Inflammatory macrophage treated with lipopolysaccharide for 1 hour (primary cell): ENCODE results near the gene ELL2.

Source experiments
- DNase-seq, 2 donors: peaks; one replicate each; pipeline ENCODE4 v3.0.0-alpha.2; 2020 to 2022

ELL2 gene

DNA sequence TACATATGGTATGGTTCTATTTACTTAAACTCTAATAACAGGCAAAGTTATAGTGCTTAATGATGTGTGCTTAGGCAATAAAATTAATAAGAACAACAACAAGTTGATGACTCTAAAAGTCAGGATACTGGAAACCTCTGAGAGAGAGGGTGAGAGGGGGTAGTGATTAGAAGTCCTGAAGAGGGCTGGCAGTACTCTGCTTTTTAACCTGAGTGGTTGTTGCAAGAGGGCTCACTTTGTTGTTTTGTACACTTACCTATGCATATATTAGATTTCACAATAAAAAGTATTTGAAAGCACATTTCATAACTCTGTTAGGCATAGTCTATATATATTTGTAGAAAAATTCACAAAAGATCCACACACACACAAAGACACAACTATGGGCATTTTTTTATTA is 21.4 kb upstream of the ELL2 start:
- DNase-seq: no peak

DNA sequence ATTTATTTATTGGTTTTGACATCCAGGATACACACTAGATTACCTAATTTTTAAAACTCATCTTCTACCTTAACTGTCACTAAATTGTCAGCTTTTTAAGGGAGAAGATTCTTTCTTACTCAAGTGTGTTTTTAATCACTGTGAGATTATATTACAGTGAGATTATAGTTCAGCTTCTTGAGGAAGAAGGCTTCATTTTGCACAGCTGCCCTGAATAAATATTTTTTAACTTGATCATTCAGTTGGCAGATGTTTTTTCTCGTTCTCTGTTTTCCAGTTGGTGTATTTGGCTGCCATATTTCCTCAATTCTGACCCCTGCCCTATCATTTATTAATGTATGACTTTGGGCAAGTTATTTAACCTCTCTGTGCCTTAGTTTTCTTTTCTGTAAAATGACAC is 15.0 kb upstream of the ELL2 start:
- DNase-seq: no peak

DNA sequence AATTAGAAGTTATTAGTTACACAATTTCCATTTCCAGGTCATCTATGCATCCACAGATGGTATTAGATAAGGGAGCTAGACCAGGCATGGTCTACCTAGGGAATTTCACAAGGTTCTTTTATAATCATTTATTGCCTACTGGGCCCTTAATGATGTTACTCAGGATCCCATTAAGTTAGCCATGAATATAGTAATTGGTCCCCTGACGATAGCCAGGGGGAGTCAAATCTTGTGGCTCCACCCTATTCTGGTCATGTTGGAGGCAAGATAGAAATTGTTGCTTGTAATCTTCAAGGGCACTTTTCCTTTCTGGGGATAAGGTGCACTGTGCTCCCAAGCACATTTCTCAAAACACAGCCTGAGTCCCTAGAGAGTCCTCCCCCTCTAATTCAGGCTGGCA is 14.1 kb upstream of the ELL2 start:
- DNase-seq: no peak

DNA sequence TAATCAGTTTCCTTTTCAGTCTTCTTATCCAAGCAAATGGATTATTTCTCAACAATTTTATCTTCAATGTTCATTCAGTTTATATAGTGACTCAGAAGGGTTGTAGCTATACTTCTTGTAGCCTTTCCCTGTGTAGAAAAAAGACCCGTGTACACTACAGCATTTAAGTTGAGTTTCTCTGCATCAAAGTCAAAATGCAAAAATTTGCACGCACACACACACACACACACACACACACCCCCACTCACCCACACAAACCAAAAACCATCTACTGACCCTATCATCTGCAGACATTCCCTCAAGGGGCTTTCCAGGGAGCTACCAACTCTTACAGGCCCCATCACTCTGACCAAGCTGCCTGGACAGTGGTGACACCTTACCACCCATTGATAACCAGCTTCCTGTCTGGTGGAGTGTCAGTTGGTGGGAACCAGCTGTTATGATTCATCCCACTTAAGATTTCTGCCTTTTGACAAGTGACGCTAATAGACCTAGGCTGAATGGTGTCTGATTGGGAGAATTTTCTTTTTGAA is 12.2 kb upstream of the ELL2 start:
- DNase-seq: peak; percentile 3 to 35

DNA sequence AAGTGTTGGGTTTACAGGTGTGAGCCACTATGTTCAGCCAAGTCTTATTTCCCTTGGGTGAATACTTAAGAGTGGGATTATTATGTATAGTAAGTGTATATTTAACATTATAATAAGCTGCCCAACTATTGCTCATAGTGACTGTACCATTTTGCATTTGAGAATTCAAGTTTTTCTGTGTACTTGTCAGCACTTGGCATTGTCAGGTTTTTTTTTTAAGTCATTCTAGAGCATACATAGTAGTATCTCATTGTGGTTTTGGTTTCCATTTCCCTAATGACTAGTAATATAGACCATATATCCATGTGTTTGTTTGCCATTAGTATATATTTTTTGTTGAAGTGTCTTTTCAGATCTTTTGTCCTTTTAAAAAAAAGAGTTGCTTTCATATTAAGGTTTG is 10.5 kb upstream of the ELL2 start:
- no peak for DNase-seq

- DNase-seq: no peak
Observed at GRCh38 chr5:95970359-95970704, 8.7 kb upstream of the ELL2 start.

GRCh38 chr5:95969651-95970358 is 8.2 kb upstream of the ELL2 start:
- DNase-seq: peak; percentile 86 to 94

GRCh38 chr5:95969055-95969454 is 7.4 kb upstream of the ELL2 start:
- no peak for DNase-seq

DNA sequence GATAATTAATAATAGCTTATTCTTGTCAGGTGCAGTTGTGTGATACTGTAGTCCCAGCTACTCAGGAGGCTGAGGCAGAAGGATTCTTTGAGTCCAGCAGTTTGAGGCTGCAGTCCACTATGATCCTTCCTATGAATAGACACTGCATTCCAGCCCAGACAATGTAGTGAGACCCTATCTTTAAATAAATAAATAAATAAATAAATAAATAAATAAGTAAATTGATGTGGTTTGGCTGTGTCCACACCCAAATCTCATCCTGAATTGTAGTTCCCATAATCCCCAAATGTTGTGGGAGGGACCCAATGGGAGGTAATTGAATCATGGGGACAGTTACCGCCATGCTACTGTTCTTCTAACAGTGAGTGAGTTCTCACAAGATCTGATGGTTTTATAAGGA is 5.6 kb upstream of the ELL2 start:
- DNase-seq: no peak

- no peak for DNase-seq
Observed at GRCh38 chr5:95966005-95966404, 4.4 kb upstream of the ELL2 start.

- DNase-seq: peak; percentile 73 to 78
Observed at GRCh38 chr5:95963650-95964410, 2.2 kb upstream of the ELL2 start.

DNA sequence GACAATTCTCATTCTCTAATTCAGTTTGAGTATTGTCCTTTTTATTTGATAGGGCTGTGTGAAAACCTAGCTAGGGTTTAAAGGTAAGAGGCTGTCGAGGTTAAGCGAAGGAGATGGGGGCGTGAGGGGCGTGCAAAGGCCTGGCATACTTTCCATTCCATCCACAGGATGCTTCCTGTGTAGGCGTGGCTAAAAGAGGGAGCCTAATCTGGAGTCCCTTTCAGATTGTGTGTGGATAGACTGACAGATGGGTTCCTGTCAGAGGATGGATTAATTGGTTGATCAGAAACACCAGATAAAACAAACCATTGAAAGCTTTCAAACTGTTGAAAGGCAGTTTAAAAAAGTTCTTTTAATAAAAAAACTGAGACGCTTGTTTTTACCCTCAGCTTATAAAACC is 1.1 kb upstream of the ELL2 start:
- DNase-seq: peak in 1 of 2 donors; percentile 2

- no peak for DNase-seq
Observed at GRCh38 chr5:95962475-95962773, 773 bp upstream of the ELL2 start.

DNA sequence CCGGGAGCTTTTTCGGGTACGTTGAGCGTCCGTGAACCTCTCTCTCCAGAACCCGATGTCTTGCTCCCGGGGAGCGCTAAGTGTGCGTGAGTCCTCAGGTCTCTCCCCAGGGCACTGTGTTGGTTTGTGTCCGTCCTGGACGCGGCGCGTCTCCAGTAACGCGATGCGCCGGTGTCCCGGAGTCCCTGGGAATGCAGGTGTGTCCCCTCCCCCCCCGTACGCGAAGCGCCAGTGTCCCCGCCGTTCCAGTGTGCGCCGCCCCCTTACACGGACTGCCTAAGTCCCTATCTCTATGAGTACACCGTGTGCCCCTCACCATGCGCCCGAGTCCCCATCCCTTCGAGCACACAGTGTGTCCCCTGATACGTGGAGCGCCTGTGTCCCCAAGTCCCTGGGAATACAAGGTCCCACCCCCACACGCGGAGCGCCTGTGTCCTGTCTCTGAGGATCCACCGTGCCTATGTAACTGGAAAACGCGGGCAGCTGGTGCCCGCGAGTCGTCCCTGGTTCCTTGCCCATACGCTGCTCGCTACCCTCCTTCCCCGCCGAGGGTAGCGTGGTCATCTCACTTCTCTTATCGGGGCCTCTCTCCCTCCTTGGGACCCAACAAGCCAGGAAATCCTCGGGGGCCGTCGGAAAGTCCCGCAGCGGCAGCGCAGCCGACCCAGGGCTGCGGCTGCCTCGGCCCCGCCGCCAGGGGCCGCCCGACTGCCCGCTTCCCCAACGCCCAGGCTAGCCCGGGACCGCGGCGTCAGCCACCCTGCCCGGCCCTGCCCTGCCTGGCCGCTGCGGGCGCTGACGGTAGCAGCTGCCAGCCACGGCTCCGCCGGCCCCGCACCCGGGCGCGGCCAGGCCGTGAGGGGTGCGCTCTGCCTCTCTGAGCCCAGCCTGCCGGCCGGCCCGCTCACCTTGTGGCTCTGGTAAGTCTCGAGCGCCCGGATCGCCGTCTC is 709 bp downstream of the ELL2 start:
- DNase-seq: peak; percentile 86 to 89

DNA sequence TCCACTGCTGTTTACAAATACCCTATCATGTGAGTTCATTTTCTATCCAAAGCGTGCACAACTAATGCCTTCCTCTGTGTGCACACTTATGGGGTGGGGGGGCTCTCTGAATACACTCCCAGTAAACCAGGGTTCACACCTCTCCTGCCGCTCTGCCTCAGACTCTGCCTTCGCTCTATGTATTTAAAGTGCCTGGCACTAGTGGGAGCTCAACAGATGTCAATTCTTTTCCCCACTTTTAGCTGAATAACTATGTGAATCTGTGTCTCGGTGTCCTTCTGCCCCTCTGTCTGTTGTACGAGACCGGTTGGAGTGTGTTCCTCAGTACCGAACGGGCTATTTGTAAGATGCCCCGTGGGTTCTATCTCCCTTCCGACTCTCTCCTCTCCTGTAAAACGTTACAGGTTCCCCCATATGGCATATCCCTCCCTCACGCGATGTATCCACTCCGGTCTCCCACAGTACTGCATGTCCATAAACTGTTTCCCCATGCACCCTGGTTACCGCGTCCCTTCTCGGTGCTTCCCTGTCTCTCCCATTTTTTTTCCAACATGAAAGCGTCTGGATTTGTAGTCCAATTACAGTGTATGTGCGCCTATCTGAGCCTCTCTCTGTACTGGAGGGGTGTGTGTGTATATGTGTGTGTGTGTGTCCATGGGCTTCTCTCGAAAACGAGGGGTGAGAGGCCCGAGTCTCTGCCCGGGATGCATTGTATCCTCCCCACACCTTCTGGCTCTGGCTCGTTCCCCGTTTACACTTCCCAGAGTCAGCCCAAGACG is 1.6 kb downstream of the ELL2 start:
- DNase-seq: peak in 1 of 2 donors; percentile 18

DNA sequence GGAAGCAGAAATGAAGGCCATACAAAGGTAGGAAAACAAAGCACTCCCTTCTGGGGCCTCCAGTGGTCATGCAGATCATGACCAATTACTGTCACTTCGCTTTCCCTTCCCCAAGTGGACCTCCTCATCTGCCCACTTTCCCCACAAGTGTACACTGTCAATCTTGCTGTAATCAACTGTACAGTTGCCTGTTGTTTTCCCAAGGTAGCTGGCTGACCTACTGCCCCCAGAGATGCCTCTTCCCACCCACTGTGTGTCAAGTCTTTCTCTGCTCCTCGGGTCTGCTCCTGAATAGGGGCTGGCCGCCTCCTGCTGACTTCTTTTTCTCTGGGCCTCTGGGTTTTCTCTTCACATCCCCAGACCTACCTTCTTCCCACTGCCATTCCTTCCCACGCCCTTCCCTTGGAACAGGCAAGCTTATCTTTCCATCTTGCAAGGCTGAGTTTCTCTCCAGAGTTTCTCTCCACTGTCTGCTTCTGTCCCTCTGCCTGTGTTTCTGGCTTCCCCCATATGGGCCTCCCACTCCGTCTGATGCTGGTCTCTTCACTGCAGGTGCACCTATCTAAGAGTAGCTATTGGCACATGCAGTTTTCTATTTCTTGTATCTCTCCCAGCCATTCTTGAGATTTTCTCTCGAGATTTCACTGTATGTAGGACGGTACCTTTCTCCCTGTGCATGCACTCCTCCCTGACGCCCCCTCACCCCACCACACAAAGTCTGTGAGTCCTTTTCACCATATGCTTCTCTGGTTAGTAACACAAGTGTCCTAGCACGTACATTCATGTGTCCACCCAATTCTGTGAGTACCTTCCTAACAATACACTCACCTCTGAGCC is 2.4 kb downstream of the ELL2 start:
- peak in 1 of 2 donors; percentile 32 for DNase-seq

DNA sequence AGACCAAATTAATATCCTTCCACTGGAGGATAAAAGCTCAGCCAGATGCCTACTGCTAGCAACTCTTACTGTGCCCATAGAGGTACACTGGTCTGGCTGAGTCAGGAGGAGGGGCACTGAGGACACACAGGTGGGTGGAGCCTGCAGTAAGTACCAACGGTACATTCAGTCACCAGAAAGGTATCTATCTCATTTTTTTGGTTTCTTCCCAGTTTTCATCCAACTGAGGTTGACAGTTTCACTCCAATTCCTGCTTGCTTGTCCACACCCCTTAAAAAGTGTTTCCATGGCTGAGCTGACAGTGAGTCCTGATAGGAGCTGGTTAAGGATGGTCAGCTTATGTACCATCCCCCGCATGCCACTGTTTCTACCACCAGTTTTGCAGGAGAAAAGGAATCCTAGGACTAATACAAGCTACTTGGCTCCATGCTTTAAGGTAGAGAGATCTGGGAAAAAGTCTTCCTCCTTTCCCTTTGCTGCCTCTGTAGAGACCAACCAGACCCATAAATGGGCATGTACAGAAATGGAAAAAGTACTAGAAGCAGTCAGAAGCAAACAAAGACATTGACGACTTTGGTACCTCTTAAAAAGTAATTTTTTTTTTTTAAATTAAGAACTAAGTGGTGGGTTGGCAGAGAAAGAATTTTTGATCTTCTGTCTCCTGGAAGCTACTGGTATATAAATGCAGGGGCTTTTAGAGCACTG is 3.2 kb downstream of the ELL2 start:
- DNase-seq: no peak

DNA sequence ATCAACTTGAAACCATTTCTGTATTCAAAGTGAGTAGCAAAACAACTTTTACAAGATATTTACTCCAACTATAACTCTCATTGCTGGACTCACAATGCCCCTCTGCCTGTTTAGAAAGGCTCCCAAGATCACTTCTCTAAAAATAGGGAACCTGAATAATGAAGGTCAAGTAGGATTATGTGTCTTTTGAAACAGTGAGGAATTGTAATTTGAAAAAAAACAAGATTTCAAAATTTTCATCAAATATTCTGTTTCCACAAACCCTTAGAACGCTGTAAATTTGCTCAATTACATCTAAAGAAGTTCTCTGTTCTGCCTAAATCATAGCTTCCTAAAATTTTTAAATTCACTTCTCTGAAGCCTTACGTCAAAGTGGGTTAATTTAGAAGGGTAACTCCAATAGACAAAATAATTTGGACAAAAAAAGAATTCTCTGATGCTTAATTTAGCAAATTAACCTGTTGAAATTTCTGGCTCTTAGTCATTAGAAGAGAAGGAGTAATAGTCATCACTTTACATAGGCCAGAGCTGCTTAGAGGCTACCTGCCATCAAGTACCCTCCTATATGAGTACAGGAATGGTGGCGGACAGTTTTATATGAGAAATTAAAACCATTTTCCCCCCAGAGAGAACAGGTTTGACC is 4.0 kb downstream of the ELL2 start:
- peak; percentile 55 to 77 for DNase-seq

DNA sequence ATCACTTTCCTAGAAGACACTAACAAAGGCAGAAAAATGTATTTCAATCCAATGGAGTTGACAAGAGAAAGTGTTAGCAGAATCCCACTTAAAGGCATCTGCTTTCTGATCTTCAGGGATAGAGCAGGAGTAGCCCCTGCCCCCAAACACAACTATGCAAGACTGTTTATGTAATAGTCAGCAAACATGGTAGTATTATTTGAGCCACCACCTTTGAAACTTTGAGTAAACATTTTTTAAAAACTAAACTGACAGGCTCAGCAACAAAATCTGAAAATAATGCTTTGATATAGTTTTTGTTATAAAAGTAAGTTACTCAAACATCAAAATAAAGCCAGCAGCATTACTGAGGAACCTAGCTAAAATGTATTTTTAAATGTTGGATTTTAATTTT is 4.8 kb downstream of the ELL2 start:
- no peak for DNase-seq
